ENCODE measurements around the gene EHBP1L1.
A peak's percentile ranks its signal among the peaks of the same experiment; 100 is the strongest.
"Not testable (repeated sequence)": the region's sequence is repeated elsewhere in the genome, so short reads cannot be mapped to it uniquely, and the experiment has no call there.

Gene EHBP1L1

DNA sequence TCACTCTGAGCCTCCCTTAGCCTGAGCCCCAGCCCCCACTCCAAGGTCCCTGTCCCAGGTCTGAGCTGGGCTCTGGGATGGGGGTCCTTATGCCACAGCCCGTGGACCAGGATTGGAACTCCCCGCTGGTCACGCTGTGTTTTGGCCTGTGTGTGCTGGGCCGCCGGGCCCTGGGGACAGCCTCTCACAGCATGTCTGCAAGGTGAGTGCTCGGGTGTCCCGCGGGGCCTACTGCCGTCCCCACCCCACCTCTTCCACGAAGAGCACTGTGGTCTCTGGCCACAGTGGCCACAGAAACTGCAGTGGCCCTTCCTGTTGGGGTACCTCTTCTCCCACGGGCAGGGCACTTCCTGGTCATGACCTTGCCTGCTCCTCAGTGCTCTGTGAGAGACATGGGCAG lies 58.6 kb downstream of the EHBP1L1 start:
- no peak overlapping the region for H3K4me3 Mint-ChIP-seq
- no peaks in the 10 kb centered on the region for H3K9me3 Mint-ChIP-seq
- H3K27ac Mint-ChIP-seq: no peak overlapping the region
- H3K36me3 Mint-ChIP-seq (ENCODE audit: low read depth): peaks cover 4% of the 10 kb centered on the region
- peaks cover 20% of the 10 kb centered on the region for H3K4me1 Mint-ChIP-seq
- no peak for DNase-seq
- H3K27me3 Mint-ChIP-seq (ENCODE audit: low read depth, poor library complexity): no peaks in the 10 kb centered on the region
- TF ChIP-seq, protein P1, sequence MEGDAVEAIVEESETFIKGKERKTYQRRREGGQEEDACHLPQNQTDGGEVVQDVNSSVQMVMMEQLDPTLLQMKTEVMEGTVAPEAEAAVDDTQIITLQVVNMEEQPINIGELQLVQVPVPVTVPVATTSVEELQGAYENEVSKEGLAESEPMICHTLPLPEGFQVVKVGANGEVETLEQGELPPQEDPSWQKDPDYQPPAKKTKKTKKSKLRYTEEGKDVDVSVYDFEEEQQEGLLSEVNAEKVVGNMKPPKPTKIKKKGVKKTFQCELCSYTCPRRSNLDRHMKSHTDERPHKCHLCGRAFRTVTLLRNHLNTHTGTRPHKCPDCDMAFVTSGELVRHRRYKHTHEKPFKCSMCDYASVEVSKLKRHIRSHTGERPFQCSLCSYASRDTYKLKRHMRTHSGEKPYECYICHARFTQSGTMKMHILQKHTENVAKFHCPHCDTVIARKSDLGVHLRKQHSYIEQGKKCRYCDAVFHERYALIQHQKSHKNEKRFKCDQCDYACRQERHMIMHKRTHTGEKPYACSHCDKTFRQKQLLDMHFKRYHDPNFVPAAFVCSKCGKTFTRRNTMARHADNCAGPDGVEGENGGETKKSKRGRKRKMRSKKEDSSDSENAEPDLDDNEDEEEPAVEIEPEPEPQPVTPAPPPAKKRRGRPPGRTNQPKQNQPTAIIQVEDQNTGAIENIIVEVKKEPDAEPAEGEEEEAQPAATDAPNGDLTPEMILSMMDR (IDR thresholded peaks at IDR 0.05): no peak

DNA sequence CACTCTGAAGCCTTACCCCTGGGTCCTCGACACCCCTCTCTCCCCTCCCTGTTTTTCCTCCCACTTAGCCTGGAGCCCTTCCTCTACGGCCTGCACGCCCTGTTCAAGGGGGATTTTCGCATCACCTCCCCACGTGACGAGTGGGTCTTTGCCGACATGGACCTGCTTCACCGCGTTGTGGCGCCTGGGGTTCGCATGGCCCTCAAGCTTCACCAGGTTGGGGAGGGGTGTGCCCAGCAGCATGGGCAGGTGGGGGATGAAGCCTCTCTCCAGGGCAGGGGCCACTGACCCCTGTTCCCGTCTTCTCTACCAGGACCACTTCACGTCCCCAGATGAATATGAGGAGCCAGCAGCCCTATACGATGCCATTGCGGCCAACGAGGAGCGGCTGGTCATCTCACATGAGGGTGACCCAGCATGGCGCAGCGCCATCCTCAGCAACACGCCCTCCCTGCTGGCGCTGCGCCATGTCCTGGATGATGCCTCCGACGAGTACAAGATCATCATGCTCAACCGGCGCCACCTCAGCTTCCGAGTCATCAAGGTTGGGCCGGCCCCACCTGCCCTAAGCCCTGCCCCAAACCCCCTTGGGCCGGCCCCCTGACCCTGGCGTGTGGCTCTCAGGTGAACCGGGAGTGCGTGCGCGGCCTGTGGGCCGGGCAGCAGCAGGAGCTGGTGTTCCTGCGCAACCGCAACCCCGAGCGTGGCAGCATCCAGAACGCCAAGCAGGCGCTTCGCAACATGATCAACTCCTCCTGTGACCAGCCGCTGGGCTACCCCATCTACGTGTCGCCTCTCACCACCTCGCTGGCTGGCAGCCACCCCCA lies 59.3 kb downstream of the EHBP1L1 start:
- peaks cover 4% of the 10 kb centered on the region for H3K36me3 Mint-ChIP-seq (ENCODE audit: low read depth)

DNA sequence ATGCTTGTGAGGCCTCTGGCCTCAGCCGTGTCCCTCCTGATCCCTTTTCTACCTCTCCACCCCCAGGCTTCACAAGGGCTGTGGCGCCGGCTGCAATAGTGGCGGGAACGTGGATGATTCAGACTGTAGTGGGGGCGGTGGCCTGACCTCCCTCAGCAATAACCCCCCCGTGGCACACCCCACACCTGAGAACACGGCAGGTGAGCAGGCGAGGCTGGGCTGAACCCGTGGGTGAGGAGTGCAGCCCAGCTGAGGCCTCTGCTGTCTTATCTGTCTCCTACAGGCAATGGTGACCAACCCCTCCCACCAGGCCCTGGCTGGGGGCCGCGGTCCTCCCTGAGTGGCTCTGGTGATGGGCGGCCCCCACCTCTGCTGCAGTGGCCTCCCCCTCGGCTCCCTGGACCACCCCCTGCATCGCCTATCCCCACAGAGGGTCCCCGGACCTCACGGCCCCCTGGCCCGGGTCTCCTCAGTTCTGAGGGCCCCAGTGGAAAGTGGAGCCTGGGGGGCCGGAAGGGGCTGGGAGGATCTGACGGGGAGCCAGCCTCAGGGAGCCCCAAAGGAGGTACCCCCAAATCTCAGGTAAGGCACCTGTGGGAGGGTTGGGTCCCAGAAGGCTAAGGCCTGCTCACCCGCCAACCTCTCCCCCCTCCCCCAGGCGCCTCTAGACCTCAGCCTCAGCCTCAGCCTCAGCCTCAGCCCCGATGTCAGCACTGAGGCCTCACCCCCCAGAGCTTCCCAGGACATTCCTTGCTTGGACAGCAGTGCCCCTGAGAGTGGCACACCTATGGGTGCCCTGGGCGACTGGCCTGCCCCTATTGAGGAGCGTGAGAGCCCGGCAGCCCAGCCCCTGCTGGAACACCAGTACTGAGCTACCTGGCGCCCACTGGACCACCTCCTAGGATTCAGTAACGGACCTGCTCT lies 60.5 kb downstream of the EHBP1L1 start:
- TF ChIP-seq, protein P1 (IDR thresholded peaks at IDR 0.05): no peak
- Mint-ChIP-seq H3K27ac (no peak overlapping the region), H3K36me3 (ENCODE audit: low read depth) (peaks cover 4% of the 10 kb centered on the region), H3K4me3 (no peak overlapping the region), H3K27me3 (ENCODE audit: low read depth, poor library complexity) (no peaks in the 10 kb centered on the region), H3K9me3 (no peaks in the 10 kb centered on the region), H3K4me1 (peaks cover 24% of the 10 kb centered on the region)
- no peak for DNase-seq

More for the DNA sequence above, 59.3 kb downstream of the EHBP1L1 start:
- no peak overlapping the region for H3K27ac Mint-ChIP-seq
- TF ChIP-seq, protein P1 (IDR thresholded peaks at IDR 0.05): no peak
- peaks cover 24% of the 10 kb centered on the region for H3K4me1 Mint-ChIP-seq
- DNase-seq: no peak
- H3K4me3 Mint-ChIP-seq: no peak overlapping the region
- H3K27me3 Mint-ChIP-seq (ENCODE audit: low read depth, poor library complexity): no peaks in the 10 kb centered on the region
- no peaks in the 10 kb centered on the region for H3K9me3 Mint-ChIP-seq

- Mint-ChIP-seq H3K4me1 (peaks cover 29% of the 10 kb centered on the region), H3K36me3 (ENCODE audit: low read depth) (peaks cover 4% of the 10 kb centered on the region), H3K9me3 (no peaks in the 10 kb centered on the region), H3K27me3 (ENCODE audit: low read depth, poor library complexity) (no peaks in the 10 kb centered on the region), H3K27ac (no peak overlapping the region), H3K4me3 (peak overlapping the region; percentile 70)
- DNase-seq: no peak
- TF ChIP-seq, protein P1 (IDR thresholded peaks at IDR 0.05): no peak
Observed at GRCh38 chr11:65637032-65637557, 61.2 kb downstream of the EHBP1L1 start.

DNA sequence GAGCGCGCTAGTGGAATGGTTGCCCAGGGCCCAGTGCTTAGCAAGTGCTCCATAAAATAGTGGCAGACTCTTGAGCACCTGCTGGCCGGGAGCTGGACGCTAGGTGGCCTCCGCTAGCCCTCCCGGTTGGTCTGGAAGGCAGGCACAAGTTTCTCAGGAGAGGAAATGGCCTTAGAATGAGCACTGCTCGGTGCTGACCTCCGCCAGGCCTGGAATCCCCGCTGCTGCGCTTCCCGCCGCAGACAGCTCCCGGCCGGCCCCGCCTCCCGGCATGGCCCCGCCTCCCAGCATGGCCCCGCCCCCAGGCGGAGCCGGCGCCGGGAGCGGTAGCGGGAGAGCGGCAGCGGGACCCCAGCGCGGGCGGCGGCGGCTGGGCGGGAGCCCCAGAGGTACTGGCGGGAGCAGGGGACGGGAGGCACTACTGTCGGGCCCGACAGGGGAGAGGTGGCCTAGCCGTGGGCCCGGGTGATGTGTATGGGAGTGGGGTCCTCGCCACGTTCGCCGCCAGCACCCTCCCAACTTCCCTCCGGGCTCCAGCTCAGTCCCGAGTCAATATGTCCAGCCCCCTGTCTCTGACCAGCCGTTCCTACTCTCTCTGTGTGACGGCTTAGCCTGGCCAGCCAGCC lies 62.1 kb downstream of the EHBP1L1 start, which contains the start of gene SIPA1:
Gene SIPA1, plus strand, starts transcription at position 308 of the 626 bp plus-strand sequence. CDS start 2,821 bp downstream, outside the sequence.
- Mint-ChIP-seq H3K27me3 (ENCODE audit: low read depth, poor library complexity) (no peaks in the 10 kb centered on the region), H3K36me3 (ENCODE audit: low read depth) (peaks cover 4% of the 10 kb centered on the region), H3K4me1 (peaks cover 30% of the 10 kb centered on the region), H3K27ac (peak within 1 kb of the TSS; percentile 64), H3K4me3 (peak within 1 kb of the TSS; percentile 79), H3K9me3 (no peaks in the 10 kb centered on the region)
- DNase-seq: peak; percentile 92
- TF ChIP-seq, protein P1 (IDR thresholded peaks at IDR 0.05): peak; percentile 38

DNA sequence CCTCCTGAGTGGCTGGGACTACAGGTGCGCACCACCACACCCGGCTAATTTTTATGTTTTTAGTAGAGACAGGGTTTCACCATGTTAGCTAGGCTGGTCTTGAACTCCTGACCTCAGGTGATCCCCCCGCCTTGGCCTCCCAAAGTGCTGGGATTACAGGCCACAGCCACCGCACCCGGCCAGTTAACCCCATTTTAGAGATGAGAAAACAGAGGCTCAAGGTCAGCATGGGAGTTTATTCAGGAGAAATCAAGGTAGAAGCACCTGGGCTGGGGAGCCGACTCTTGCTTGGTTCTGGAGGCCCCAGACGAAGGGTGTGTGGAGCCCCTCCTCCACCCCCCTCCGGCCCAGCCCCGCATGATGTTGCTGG lies 63.4 kb downstream of the EHBP1L1 start:
- not testable (repeated sequence) for H3K27ac Mint-ChIP-seq; H3K9me3 Mint-ChIP-seq; DNase-seq; H3K36me3 Mint-ChIP-seq (ENCODE audit: low read depth); H3K27me3 Mint-ChIP-seq (ENCODE audit: low read depth, poor library complexity)
- Mint-ChIP-seq H3K4me3 (peak overlapping the region; percentile 79), H3K4me1 (peaks cover 42% of the 10 kb centered on the region)

All from nephron progenitor cell (in vitro differentiated cells).